Activated CD4-positive, alpha-beta T cell treated with anti-CD3 and anti-CD28 coated beads for 36 hours (primary cell): Measurements from ENCODE around the gene KLHL33. TPM values are rescaled to one million over a fixed set of nuclear protein-coding genes. Genes with fewer than 3 reads are reported as not detected.

Experiments
- ATAC-seq: fragments of 200-7000 bp; cut with Tn5 transposase; one replicate; pipeline ENCODE4 v1.10.0; 2021; ENCODE audit warnings: mild to moderate bottlenecking, moderate library complexity
- CTCF ChIA-PET: fragments of 350-600 bp; sonication (Branson Sonifier 250); formaldehyde crosslinking; loops from one replicate; lab custom pipeline; 2021; ENCODE audit warnings: antibody characterized with exemption; lab: Charles Lee
- POLR2A ChIA-PET: fragments of 350-600 bp; sonication (Branson Sonifier 250); formaldehyde crosslinking; loops from one replicate; lab custom pipeline; 2021; ENCODE audit warnings: antibody characterized with exemption, inconsistent platforms; lab: Charles Lee
- DNase-seq: peaks from one replicate; pipeline ENCODE4 v3.0.0-alpha.2; 2020
- H3K27ac Mint-ChIP-seq: one replicate; pipeline ENCODE4 v1.8.0; 2021; ENCODE audit warnings: mixed read lengths
- H3K27me3 Mint-ChIP-seq: one replicate; pipeline ENCODE4 v1.8.0; 2021; ENCODE audit warnings: mixed read lengths
- H3K36me3 Mint-ChIP-seq: one replicate; pipeline ENCODE4 v1.8.0; 2021; ENCODE audit warnings: low read depth, mixed read lengths
- H3K4me1 Mint-ChIP-seq: one replicate; pipeline ENCODE4 v1.8.0; 2021; ENCODE audit warnings: mixed read lengths
- H3K4me3 Mint-ChIP-seq: one replicate; pipeline ENCODE4 v1.8.0; 2021; ENCODE audit warnings: mild to moderate bottlenecking, moderate library complexity, mixed read lengths
- H3K9me3 Mint-ChIP-seq: one replicate; pipeline ENCODE4 v1.8.0; 2021; ENCODE audit warnings: low read depth, mixed read lengths
- intact Hi-C, 2 experiments: fragments of 100-400 bp; cut with DNase I in 1 of 2; cut with micrococcal nuclease in 1 of 2; formaldehyde crosslinking; loops; one replicate each; pipeline versions ENCODE4 v1.14.2 to v1.15.1; 2022 to 2024; cut with DNase I, micrococcal nuclease
- total RNA-seq, 2 experiments: library from RNA; stranded (reverse); gene quantifications; one replicate each; pipeline ENCODE4 v1.2.3, GENCODE V29; 2021

The KLHL33 gene
- total RNA-seq, 2 experiments from 2014 or later = 0.05 to 0.09 TPM

DNA sequence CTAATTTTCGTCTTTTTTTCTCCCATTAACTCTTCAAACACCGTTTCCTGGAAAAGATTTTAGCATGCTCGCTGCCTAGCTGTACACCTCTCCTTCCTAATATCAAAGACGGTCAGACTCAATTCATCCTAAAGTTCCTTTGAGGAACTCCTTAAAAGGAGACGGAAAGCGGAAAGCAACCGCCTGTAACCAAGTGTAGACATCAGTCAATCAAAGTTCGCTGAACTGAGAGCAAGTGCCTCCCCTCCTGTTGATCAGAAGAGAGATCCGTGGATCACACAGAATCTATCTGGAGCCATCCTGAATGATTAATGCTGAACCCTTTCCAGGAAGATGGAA, 22.3 kb downstream of the KLHL33 start:
- DNase-seq = peak; percentile 49
- Mint-ChIP-seq H3K36me3 (peaks cover 4% of the 10 kb centered on the region), H3K4me1 (peaks cover 37% of the 10 kb centered on the region), H3K4me3 (peak overlapping the region; percentile 82), H3K27me3 (no peaks in the 10 kb centered on the region), H3K9me3 (no peaks in the 10 kb centered on the region), H3K27ac (peak overlapping the region; percentile 94)
- POLR2A ChIA-PET = interaction anchor here (1.1 to 2.4 kb wide), 3 partner anchors 42 to 71 kb away, joined by 3 to 8 read pairs (median 6); partner anchors contain the start of genes APEX1 and PIP4P1
- CTCF ChIA-PET = interaction anchor here (0.6 to 3.9 kb wide), 14 partner anchors 8 to 610 kb away, joined by 3 to 39 read pairs (median 13); partner anchors contain the start of genes APEX1, OSGEP, PARP2 and PIP4P1
- intact Hi-C loops = loop anchor here (1.0 to 5.0 kb wide), 12 partner anchors 12 to 269 kb away; partner anchors contain the start of genes APEX1 (in 2 of the 2), PARP2 (in 2 of the 2), CCNB1IP1 (in 1 of the 2) and OSGEP (in 1 of the 2)
- ATAC-seq = peak; percentile 37

GRCh38 chr14:20412876-20413743, 22.9 kb downstream of the KLHL33 start, which contains the start of gene TEP1:
TSS of gene TEP1 (minus strand) at chr14:20413501. CDS start at chr14:20408439, 5,062 bp downstream.
- ChIA-PET CTCF (interaction anchor here (0.7 to 3.9 kb wide), 11 partner anchors 7 to 610 kb away, joined by 4 to 39 read pairs (median 19); partner anchors contain the start of genes APEX1, OSGEP, PARP2 and PIP4P1), POLR2A (interaction anchor here (1.1 to 2.4 kb wide), 3 partner anchors 42 to 70 kb away, joined by 3 to 8 read pairs (median 6); partner anchors contain the start of genes APEX1 and PIP4P1)
- ATAC-seq = peak; percentile 82
- Mint-ChIP-seq H3K36me3 (peaks cover 6% of the 10 kb centered on the region), H3K4me1 (peaks cover 37% of the 10 kb centered on the region), H3K27ac (peak within 1 kb of the TSS; percentile 94), H3K27me3 (no peaks in the 10 kb centered on the region), H3K9me3 (no peaks in the 10 kb centered on the region), H3K4me3 (peak within 1 kb of the TSS; percentile 82)
- intact Hi-C loops = loop anchor here (1.0 to 5.0 kb wide), 12 partner anchors 12 to 269 kb away; partner anchors contain the start of genes APEX1 (in 2 of the 2), PARP2 (in 2 of the 2), CCNB1IP1 (in 1 of the 2) and OSGEP (in 1 of the 2)
- peak; percentile 87 for DNase-seq

- intact Hi-C loops = loop anchor here in 1 of 2 experiments (2.0 to 5.0 kb wide), 5 partner anchors 42 to 270 kb away; partner anchors contain the start of genes APEX1, CCNB1IP1, OSGEP and RNASE4
- Mint-ChIP-seq H3K4me1 (peaks cover 35% of the 10 kb centered on the region), H3K27me3 (no peaks in the 10 kb centered on the region), H3K36me3 (peaks cover 13% of the 10 kb centered on the region), H3K4me3 (peak overlapping the region; percentile 82), H3K27ac (peak overlapping the region; percentile 94), H3K9me3 (no peaks in the 10 kb centered on the region)
- DNase-seq = no peak
- POLR2A ChIA-PET = interaction anchor here (2.1 kb wide), 1 partner anchor 49 kb away, joined by 8 read pairs; the partner anchor contains the start of gene PIP4P1
- CTCF ChIA-PET = interaction anchor here (3.8 to 3.9 kb wide), 3 partner anchors 7 to 70 kb away, joined by 23 to 39 read pairs (median 30); partner anchors contain the start of gene PARP2
- ATAC-seq = peak; percentile 42
These were observed 23.6 kb downstream of the KLHL33 start for GRCh38 chr14:20412411-20412810.

- ATAC-seq = no peak
- intact Hi-C loops = no loop called here
- H3K4me1 Mint-ChIP-seq = peaks cover 39% of the 10 kb centered on the region
- CTCF ChIA-PET = interaction anchor here (0.5 to 1.6 kb wide), 2 partner anchors 13 to 67 kb away, joined by 3 to 4 read pairs; no protein-coding TSS in a partner anchor
- POLR2A ChIA-PET = no interaction called here
- peaks cover 35% of the 10 kb centered on the region for H3K36me3 Mint-ChIP-seq
- DNase-seq = no peak
- no peak overlapping the region for H3K4me3 Mint-ChIP-seq
- peak overlapping the region; percentile 6 for H3K27ac Mint-ChIP-seq
- no peaks in the 10 kb centered on the region for H3K9me3 Mint-ChIP-seq
- H3K27me3 Mint-ChIP-seq = no peaks in the 10 kb centered on the region
These were observed 26.7 kb downstream of the KLHL33 start for GRCh38 chr14:20409226-20409625.

GRCh38 chr14:20403521-20403920, 32.4 kb downstream of the KLHL33 start:
- Mint-ChIP-seq H3K4me1 (peaks cover 41% of the 10 kb centered on the region), H3K27ac (no peak overlapping the region), H3K36me3 (peaks cover 64% of the 10 kb centered on the region), H3K9me3 (no peaks in the 10 kb centered on the region), H3K4me3 (no peak overlapping the region), H3K27me3 (no peaks in the 10 kb centered on the region)
- DNase-seq (no peak), ATAC-seq (no peak)
- ChIA-PET CTCF (interaction anchor here (0.8 to 5.0 kb wide), 2 partner anchors 11 to 32 kb away, joined by 4 to 30 read pairs; partner anchors contain the start of gene TEP1), POLR2A (no interaction called here)
- intact Hi-C loops = loop anchor here in 1 of 2 experiments (5.0 kb wide), 1 partner anchor 89 kb away; no protein-coding TSS in a partner anchor

- POLR2A ChIA-PET = interaction anchor here (0.6 to 1.0 kb wide), 3 partner anchors 54 to 209 kb away, joined by 3 to 9 read pairs (median 4); partner anchors contain the start of genes APEX1 and OSGEP
- peak; percentile 37 for DNase-seq
- peaks cover 34% of the 10 kb centered on the region for H3K4me1 Mint-ChIP-seq
- peak overlapping the region; percentile 88 for H3K27ac Mint-ChIP-seq
- H3K27me3 Mint-ChIP-seq = no peaks in the 10 kb centered on the region
- CTCF ChIA-PET = interaction anchor here (0.7 to 2.8 kb wide), 7 partner anchors 9 to 195 kb away, joined by 3 to 25 read pairs (median 3); partner anchors contain the start of gene TEP1
- intact Hi-C loops = loop anchor here (1.0 to 5.0 kb wide), 10 partner anchors 12 to 210 kb away; partner anchors contain the start of genes APEX1 (in 2 of the 2), PARP2 (in 2 of the 2), TEP1 (in 2 of the 2) and CCNB1IP1 (in 1 of the 2)
- H3K9me3 Mint-ChIP-seq = no peaks in the 10 kb centered on the region
- H3K4me3 Mint-ChIP-seq = peak overlapping the region; percentile 29
- peaks cover 56% of the 10 kb centered on the region for H3K36me3 Mint-ChIP-seq
- ATAC-seq = peak; percentile 95
These were observed 34.9 kb downstream of the KLHL33 start for GRCh38 chr14:20400965-20401593.

DNA sequence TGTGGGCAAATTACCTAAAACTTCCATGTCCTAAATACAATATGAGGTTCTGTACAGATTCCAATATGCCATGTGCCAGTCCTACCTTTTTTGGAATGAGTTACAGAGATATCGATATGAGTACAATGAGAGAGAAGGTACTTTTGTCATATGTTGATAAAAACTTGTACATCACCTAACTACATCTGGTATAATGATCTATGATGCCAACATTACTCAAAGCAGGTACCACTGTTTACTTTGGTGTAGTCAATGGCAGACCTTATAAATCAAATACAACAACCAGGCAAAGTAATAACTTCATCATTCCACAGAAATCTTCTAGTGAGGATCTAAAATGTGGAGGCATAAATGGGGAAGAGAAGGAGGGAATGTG, 35.4 kb downstream of the KLHL33 start:
- H3K4me1 Mint-ChIP-seq = peaks cover 33% of the 10 kb centered on the region

DNA sequence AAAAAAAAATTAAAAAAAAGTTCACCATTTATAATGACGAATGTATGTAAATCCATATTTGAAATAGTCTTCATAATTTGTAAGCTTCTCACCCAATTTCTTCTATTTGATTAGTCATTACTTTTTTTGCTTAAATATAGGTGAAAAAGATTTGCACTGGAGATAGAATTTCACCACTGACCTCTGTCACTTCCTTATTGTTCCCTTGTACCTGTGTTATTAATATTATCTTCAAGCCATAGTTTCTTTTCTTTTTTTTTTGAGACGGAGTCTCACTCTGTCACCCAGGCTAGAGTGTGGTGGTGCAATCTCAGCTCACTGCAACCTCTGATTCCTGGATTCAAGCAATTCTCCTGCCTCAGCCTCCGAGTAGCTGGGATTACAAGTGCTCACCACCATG, 38.5 kb downstream of the KLHL33 start:
- CTCF ChIA-PET = interaction anchor here (0.7 kb wide), 1 partner anchor 282 kb away, joined by 3 read pairs; no protein-coding TSS in a partner anchor
- Mint-ChIP-seq H3K27ac (no peak overlapping the region), H3K9me3 (no peaks in the 10 kb centered on the region), H3K27me3 (no peaks in the 10 kb centered on the region), H3K36me3 (peaks cover 41% of the 10 kb centered on the region), H3K4me1 (peaks cover 23% of the 10 kb centered on the region), H3K4me3 (no peak overlapping the region)
- DNase-seq (no peak), ATAC-seq (no peak)
- POLR2A ChIA-PET = no interaction called here
- intact Hi-C loops = no loop called here

More for the DNA sequence above, 35.4 kb downstream of the KLHL33 start:
- intact Hi-C loops = loop anchor here (2.0 to 5.0 kb wide), 5 partner anchors 54 to 210 kb away; partner anchors contain the start of genes APEX1 (in 1 of the 2), OSGEP (in 1 of the 2), PARP2 (in 1 of the 2) and PNP (in 1 of the 2)
- ATAC-seq = peak; percentile 76
- Mint-ChIP-seq H3K9me3 (no peaks in the 10 kb centered on the region), H3K27me3 (no peaks in the 10 kb centered on the region), H3K27ac (peak overlapping the region; percentile 88), H3K36me3 (peaks cover 58% of the 10 kb centered on the region), H3K4me3 (peak overlapping the region; percentile 29)
- no peak for DNase-seq
- CTCF ChIA-PET = interaction anchor here (0.7 to 2.8 kb wide), 5 partner anchors 9 to 195 kb away, joined by 3 to 25 read pairs (median 5); partner anchors contain the start of gene TEP1
- POLR2A ChIA-PET = interaction anchor here (0.6 to 1.0 kb wide), 2 partner anchors 55 to 71 kb away, joined by 4 to 9 read pairs; partner anchors contain the start of genes APEX1 and OSGEP

DNA sequence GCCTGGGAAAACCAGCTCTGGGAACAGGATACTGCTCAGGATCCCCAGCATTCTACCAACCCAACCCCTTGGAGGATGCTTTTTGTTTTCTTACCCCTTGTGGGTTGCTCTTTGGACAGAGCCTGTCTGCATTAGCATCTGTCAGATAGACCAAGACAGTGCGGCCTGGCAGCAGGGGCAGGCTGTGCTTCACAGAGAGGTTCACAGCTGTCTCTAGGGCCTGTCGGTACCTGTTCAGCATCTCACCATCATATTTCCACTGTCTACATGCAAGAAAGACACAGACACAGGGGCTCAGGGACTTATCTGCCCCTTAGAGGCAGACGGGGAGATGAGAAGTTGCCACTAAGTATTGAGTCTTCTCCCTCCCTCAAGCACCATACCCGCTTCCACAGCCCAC, 44.5 kb downstream of the KLHL33 start:
- intact Hi-C loops = no loop called here
- peaks cover 49% of the 10 kb centered on the region for H3K36me3 Mint-ChIP-seq
- ATAC-seq (no peak), DNase-seq (no peak)
- no peaks in the 10 kb centered on the region for H3K4me1 Mint-ChIP-seq
- H3K27ac Mint-ChIP-seq = no peak overlapping the region
- no peaks in the 10 kb centered on the region for H3K27me3 Mint-ChIP-seq
- POLR2A ChIA-PET = no interaction called here
- CTCF ChIA-PET = no interaction called here
- H3K9me3 Mint-ChIP-seq = no peaks in the 10 kb centered on the region
- no peak overlapping the region for H3K4me3 Mint-ChIP-seq

DNA sequence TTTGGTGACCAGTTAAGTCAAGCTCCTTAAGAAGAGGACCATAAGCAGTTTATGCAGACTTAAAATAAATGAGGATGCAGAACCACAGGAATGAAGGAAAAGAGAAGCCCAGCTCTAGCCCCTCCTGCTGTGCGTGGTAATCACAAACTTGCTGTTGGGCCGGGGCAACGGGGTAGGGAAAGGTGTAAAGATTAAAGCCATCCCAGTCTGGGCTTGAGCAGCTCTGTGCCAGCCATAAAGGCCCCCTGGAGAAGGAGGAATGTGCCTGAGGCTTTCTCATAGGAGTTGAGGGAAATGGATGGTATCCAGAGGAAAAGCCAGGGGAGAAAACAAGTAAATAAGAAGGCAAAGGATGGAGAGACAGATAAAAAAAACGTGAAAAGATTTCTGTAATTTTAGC, 47.8 kb downstream of the KLHL33 start:
- ChIA-PET CTCF (no interaction called here), POLR2A (no interaction called here)
- no peak for DNase-seq
- intact Hi-C loops = no loop called here
- Mint-ChIP-seq H3K27me3 (no peaks in the 10 kb centered on the region), H3K4me1 (no peaks in the 10 kb centered on the region), H3K27ac (peak overlapping the region; percentile 4), H3K36me3 (peaks cover 51% of the 10 kb centered on the region), H3K9me3 (no peaks in the 10 kb centered on the region), H3K4me3 (no peak overlapping the region)
- ATAC-seq = no peak
